Measurements from ENCODE around the gene SLCO2A1. TPM values are rescaled to one million over a fixed set of nuclear protein-coding genes. Genes with fewer than 3 reads are reported as not detected.

SLCO2A1 gene
- total RNA-seq, 1 donor = under 0.01 TPM

DNA sequence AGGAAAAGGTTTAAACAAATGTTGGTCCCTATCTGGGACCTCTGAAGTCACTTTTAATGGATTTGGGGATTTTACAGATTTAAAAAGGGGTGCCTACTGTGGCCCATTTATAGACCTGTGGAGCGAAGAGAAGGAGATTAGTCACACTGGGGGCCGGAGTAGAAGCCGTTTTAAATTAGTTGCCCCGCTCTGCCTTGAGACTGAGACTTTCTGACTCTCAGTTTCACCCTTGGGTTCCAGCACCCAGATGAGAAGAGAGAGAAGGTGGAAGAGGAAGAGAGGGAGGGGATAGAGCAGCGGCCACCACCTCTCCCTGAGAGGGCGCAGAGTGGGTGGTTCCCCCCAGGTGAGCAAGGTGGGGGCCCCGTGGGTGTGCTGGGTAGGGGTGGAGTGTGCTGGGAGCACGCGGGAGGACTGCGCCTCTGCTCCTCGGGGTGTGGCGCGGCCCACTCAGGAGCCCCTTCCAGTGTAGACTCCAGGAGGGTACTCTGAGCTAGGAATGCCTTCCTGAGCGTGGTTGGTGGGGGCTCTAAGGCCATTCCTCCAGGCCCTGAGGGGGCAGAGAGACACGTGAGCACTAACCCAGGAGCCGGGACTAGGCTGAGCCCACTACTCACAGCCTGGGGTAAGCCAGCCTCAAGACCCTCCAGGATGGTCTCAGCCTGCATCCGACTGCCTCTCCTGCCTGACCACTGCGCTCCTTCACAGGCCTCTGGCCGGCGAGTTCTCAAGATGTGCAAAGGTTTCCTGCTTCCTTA, 101.4 kb downstream of the SLCO2A1 start:
- TF ChIP-seq, protein P1, sequence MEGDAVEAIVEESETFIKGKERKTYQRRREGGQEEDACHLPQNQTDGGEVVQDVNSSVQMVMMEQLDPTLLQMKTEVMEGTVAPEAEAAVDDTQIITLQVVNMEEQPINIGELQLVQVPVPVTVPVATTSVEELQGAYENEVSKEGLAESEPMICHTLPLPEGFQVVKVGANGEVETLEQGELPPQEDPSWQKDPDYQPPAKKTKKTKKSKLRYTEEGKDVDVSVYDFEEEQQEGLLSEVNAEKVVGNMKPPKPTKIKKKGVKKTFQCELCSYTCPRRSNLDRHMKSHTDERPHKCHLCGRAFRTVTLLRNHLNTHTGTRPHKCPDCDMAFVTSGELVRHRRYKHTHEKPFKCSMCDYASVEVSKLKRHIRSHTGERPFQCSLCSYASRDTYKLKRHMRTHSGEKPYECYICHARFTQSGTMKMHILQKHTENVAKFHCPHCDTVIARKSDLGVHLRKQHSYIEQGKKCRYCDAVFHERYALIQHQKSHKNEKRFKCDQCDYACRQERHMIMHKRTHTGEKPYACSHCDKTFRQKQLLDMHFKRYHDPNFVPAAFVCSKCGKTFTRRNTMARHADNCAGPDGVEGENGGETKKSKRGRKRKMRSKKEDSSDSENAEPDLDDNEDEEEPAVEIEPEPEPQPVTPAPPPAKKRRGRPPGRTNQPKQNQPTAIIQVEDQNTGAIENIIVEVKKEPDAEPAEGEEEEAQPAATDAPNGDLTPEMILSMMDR (IDR thresholded peaks at IDR 0.05; ENCODE audit: insufficient read depth, low read length) = no peak
- no peak for DNase-seq (ENCODE audit: low read depth)
- H3K4me3 ChIP-seq (ENCODE audit: low read depth, low read length) = no peak overlapping the region

DNA sequence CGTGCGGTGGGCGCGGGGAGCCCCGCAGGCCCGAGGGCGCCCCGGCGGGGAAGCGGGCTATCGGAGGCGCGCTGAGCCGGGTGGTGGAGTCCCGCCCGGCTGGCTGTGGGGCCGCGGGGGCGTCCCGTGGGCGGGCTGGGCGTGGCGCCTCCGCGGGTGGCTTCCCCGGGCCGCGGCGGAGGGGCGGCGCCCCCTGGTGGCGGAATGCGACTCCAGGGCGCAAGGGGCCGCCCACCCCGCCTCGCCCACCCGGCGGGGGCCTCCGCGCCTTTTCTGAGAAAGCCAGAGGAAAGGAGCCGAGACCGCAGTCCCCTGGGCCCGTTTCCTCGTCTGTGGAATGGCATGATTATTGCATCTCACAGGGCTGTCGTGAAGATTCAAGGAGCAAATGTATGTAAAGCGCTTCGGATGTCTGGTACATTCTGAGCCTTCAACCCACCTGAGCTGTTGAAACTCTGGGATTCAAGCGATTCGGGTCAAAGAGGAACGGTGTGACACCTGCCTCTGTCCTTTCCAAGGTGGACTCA, 102.1 kb downstream of the SLCO2A1 start:
- DNase-seq (ENCODE audit: low read depth) = no peak
- TF ChIP-seq, protein P1 (IDR thresholded peaks at IDR 0.05; ENCODE audit: insufficient read depth, low read length) = peak; percentile 51
- peak overlapping the region; percentile 44 for H3K4me3 ChIP-seq (ENCODE audit: low read depth, low read length)

DNA sequence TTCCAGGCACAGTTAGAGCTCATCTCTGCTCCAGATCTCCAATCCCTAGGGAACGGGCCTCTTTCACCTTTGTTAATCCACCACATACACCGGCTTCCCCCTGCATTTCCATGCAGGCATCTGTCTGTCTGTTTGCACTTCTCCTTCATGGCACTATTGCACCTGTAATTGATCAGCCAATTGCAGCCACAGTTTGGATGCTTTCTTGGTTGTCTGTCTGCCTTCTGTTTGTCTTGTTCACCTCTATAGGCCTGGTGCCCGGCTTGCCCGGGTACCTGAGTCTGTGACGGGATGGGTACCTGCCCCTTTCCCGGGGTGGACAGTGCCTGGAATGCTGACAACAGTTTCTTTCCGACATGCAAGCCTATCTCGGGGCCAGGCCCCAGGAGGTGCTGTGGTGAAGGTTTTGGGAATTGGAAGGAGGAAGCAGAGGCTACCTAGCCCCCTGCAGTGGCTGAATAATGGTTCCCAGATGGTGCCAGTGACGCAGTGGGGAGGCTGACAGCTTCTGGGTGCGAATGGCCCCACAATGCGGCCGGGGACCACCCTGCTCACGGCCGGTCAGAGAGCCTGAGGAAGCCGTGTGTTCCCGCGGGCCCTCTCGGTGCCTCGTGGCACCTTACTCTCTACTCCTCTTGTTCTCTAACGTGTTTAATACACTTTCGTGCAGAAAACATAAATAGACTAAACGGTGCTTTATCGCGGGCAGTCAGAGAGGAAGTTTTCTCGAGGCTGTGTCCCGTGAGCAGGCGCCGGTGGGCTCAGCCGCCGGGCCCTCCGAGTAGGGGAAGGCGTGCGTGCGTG, 102.8 kb downstream of the SLCO2A1 start:
- TF ChIP-seq, protein P1 (IDR thresholded peaks at IDR 0.05; ENCODE audit: insufficient read depth, low read length) = no peak
- no peak for DNase-seq (ENCODE audit: low read depth)
- H3K4me3 ChIP-seq (ENCODE audit: low read depth, low read length) = peak overlapping the region; percentile 44

DNA sequence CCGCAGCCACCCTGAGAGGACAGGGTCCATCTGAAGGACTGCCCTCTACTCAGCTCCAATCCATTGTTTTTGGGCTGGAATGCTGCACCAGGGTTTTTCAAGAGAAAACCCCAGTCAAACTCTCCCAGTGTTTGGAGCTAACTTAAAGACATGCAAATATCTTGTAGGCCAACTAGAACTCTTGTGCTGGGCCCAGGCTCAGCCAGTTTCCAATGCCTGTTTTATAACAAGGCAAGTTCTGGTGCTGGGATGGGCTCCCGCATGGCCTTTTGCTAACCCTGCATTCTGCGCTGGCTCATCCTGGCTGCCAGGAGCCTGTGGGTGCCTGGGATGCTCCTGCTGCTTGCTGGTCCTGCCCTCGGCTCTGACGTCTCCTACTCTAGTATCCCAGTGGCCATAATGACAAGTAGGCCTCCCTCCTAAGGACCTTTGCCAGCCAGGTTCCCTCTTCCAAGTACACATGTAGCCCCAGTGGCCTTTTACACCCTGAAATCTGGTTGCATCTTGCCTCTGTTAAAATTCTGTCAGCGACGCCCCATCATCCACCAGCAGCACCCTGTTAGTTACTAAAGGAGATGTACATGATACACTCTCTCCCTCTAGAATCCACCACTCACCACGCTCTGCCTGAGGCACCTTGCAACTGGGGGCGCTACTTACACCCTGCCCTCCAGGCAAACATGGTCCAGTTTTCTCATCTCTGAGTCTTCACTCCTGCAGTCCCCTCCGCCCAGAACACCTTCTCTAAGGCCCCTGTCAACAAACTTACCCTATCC, 103.6 kb downstream of the SLCO2A1 start:
- H3K4me3 ChIP-seq (ENCODE audit: low read depth, low read length) = no peak overlapping the region
- no peak for DNase-seq (ENCODE audit: low read depth)
- TF ChIP-seq, protein P1 (IDR thresholded peaks at IDR 0.05; ENCODE audit: insufficient read depth, low read length) = no peak

DNA sequence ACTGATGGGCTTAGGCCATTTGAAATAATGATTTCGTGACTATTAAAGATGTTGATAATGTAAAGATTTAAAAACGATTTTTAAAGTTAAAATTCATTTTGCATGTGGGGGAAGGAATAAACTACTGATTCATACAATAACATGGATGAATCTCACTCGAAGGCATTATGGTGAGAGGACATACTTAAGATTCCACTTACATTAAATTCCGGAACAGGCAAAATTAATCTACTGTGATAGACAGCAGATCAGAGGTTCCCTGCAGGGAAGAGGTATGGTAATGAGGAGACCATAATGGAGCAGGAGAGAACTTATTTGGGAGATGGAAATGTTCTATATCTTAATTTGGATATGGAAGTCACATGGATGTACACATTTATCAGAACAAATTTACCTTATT, 105.7 kb downstream of the SLCO2A1 start:
- TF ChIP-seq, protein P1 (IDR thresholded peaks at IDR 0.05; ENCODE audit: insufficient read depth, low read length) = no peak
- no peak overlapping the region for H3K4me3 ChIP-seq (ENCODE audit: low read depth, low read length)
- DNase-seq (ENCODE audit: low read depth) = no peak

DNA sequence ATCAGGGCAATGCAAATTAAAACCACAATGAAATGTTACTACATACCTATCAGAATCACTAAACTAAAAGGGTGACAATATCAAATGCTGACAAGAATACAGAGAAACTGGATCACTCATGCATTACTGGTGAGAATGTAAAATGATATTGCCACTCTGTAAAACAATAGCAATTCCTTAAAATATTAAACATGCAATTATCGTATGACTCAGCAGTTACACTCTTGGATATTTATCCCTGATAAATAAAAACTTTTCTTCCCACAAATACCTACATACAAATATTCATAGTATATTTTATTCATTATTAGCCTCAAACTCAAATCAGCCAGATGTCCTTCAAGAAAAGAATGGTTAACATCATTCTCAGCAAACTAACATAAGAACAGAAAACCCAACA, 108.1 kb downstream of the SLCO2A1 start:
- H3K4me3 ChIP-seq (ENCODE audit: low read depth, low read length) = no peak overlapping the region
- TF ChIP-seq, protein P1 (IDR thresholded peaks at IDR 0.05; ENCODE audit: insufficient read depth, low read length) = no peak
- DNase-seq (ENCODE audit: low read depth) = no peak
